NCI-H1048 (cell line): Measurements from ENCODE around the gene CLIC1.

Experiments
- DNase-seq: peaks from one replicate; lab custom pipeline; 2025; lab: John Stamatoyannopoulos, UW

The CLIC1 gene

GRCh38 chr6:31768363-31769257, 32.3 kb upstream of the CLIC1 start:
- DNase-seq = no peak

- DNase-seq = no peak
Observed at GRCh38 chr6:31767096-31767645, 30.8 kb upstream of the CLIC1 start.

DNA sequence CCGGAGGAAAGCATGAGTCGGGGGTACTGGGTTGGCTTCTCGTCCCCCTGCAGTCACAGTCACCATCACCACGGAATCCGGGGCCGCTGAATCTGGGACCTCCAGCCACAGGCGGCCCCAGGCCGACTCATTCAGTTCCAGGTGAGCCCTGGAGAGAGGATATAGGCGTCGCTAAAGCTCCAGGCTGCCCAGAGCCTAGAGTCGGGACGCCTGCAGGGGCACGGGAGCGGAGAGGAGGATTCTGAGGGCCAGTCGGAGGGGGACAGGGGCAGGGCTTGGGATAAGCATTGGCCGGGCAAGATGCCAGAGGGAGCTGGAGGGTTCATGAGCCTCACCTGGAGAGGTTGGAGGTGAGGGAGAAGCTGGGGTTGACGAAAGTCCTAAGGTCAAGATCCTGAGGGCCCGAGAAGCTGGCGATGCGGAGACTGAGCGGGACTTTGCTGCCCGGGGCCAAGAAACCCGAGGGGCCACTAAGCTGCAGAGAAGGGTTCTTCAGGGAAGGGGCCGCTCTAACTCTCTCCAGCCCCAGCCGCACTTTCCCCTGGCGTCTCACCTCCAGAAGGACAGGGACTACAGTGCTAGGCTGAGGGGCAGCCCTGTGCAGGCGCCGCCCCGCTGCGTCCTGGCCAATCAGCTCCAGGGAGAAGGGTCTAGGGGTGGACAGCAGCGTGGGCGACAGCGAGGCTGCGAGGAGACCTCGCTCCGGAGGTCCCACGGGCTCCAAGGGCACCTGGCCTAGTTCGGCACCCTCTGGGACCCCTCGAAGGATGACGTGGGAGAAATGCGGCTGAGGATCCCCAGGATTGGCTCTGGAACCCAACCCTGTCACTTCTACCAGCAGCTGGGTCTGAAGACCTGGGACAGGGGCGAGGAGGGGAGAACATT, 29.8 kb upstream of the CLIC1 start:
- DNase-seq = no peak

DNA sequence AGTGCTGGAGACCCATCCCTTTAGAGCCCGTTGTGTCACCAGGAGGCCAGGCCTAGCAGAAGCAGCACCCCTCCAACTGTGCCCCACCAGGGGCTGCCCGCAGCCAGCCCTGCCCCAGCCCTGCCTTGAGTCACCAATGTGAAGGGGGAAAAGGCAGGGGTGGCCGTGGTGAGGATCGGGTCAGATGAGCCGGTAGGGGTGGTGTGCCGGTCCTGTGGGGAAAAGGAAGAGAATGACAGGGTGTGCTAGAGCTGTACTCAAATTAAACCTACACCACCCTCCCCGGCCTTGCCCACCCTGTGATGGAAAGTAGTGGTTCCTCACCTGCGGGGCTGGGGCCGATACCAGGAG, 29.2 kb upstream of the CLIC1 start:
- no peak for DNase-seq

DNA sequence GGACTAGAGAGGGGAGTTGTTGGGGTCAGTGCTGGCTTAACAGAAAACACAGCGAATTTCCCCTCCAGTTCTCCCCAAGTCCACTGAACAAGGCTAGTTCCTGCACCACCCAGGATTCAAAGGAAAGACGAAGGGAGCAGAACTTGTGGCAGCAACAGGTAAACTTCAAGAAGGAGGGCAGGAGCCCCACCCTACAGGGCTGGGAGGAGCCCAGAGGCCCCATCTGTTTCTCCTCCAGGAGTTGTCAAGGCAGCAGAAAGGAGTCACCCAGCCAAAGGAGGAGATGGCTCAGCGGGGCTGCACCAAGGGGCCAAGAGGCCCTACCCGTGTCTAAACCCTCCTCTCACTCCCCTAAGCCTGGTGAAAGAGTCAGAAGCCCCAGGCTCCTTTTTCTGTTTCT, 27.9 kb upstream of the CLIC1 start:
- DNase-seq = no peak

DNA sequence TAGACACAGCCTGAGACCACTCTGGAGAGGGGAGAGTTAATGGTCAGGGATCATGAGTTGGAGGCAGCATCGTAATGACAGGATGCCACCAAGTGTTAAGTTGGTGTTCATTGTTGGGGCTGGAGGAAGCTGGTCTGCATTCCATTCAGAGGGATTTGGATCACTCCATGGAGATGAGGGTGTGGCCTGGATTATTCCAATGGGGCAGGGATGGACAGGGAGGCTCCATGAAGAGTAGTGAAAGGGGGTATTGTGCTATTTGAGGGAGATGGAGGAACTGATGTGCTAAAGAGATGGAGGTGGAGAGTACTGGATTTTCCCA, 27.2 kb upstream of the CLIC1 start:
- DNase-seq = no peak

GRCh38 chr6:31762878-31763618, 26.7 kb upstream of the CLIC1 start:
- no peak for DNase-seq

DNA sequence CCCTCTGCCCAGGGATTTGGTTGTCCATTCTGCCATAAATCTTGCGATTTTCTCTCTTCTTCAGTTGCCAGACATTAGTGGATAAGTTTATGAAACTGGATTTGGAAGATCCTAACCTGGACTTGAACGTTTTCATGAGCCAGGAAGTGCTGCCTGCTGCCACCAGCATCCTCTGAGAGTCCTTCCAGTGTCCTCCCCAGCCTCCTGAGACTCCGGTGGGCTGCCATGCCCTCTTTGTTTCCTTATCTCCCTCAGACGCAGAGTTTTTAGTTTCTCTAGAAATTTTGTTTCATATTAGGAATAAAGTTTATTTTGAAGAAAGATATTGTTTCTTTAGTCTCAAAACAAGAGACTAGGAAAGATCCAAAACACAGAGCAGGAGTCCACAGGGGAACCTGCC, 26.0 kb upstream of the CLIC1 start, which contains the start of gene SAPCD1:
SAPCD1 (plus strand) TSS at position 301 of the 400 bp plus-strand sequence. CDS start 399 bp downstream, outside the sequence.
- DNase-seq = no peak

- DNase-seq = no peak
Observed at GRCh38 chr6:31761343-31761742, 25.0 kb upstream of the CLIC1 start.

DNA sequence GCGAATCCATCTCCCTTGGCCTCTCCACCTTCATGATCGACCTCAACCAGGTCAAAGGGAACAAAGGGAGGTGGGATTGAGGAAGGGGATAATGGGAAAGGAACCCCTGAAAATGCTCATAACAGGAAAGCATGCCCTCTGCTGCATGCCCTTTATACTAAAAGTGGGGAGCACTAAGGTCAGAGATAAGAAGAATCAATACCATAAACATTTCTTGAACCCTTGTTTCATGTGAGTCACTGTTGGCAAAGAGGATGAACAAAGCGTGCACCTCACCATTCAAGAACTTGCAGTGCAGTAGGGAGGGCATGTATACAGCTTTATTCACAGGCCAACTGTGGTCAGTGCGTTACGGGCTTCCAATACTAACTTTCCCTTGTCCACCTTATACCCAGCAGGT, 24.5 kb upstream of the CLIC1 start:
- DNase-seq = no peak

- DNase-seq = no peak
Observed at GRCh38 chr6:31758281-31758680, 22.0 kb upstream of the CLIC1 start.

DNA sequence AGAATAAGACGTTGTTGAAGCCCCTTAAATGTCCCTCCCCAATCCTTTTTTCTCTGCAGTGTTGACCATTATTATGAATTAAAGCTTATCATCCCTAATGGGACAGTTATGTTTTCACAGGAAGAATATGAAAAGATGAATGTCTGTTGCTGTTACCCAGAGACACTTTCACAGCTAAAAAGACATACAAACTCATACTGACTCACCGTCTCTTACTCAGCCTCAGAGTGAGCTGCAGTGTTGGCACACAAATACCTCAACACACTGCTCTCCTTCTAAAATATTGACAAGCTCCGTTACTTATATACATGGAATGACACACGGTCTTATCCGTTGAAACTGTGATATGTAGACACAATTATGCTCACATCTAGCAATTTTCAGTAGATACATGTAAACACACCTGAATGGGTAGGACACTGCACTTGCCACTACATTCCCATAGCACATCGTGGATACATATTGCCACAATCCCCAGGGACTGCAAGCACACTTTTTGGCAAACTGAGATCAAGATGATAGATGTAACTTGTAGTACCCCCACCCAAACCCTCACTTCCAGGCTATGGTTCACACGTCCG, 16.5 kb upstream of the CLIC1 start:
- DNase-seq = no peak

DNA sequence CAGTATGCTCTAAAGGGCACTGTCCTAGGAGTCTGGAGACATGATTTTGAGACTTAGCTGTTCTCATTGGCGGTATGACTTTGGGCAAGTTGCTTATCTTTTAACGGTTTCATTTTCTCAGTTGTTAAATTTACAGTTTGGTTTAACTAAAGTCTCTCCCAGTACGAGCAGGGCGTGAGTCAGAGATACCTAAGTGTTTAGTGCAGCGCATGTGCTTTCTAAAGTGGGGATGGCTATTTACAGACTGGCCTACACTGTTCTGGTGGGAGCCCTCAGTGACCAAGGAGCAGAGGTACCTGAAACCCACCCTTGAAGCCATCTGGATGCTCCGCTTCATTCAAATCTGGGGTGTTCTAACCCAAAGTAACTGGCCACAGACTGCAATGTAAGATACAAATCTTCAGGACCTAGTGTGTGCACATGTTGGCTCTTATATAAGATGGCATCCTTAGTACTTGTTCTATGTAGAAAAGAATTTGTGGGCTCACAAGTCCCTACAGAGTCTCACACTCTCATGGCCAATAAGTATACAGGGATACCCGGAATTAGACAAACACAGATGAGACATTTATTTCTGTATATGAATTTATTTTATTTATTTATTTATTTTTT, 14.2 kb upstream of the CLIC1 start:
- no peak for DNase-seq

DNA sequence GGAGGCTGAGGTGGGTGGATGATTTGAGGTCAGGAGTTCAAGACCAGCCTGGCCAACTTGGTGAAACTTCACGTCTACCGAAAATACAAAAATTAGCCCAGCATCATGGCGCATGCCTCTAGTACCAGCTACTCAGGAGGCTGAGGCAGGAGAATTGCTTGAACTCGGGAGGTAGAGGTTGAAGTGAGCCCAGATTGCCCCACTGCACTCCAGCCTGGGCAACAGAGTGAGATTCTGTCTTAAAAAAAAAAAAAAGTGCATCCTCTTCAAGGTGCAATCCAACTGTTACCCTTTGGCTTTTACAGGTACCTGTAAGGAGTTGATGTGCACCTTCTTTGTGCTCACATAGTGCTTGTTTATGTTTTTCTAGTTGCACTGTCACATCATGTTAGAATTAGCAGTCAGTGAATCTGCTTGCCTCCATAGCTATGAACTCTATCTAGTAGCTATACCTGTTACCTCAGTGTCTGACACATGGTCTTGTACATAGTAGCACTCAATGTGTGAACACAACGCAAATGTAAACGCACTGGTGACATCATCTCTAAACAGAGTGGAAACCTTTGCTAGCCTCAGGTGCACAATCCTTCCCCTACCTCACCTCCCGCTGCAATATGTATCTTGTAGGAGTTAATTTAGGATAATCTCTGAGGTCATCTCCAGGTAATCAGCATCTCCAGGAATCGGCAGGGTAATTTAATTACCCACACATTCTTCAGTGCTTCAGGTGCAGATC, 13.1 kb upstream of the CLIC1 start:
- no peak for DNase-seq

GRCh38 chr6:31744422-31744821, 8.1 kb upstream of the CLIC1 start:
- DNase-seq = no peak

- no peak for DNase-seq
Observed at GRCh38 chr6:31742894-31743293, 6.6 kb upstream of the CLIC1 start.

DNA sequence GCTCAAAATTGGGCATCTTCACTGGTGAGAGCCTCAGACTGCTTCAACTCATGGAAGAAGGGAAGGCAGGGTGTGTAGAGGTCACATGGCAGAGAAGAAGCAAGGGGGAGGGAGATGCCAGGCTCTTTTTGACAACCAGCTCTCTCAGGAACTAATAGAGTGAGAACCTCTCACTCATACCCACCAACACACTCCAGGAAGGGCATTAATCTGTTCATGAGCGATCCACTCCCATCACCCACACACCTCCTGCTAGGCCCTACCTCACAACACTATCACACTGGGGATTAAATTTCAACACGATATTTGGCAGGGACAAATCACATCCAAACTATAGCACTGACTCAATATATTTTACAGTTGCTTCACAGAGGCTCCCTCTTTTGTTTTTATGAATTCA, 5.5 kb upstream of the CLIC1 start:
- no peak for DNase-seq

GRCh38 chr6:31740397-31741223, 4.3 kb upstream of the CLIC1 start:
- DNase-seq = no peak

DNA sequence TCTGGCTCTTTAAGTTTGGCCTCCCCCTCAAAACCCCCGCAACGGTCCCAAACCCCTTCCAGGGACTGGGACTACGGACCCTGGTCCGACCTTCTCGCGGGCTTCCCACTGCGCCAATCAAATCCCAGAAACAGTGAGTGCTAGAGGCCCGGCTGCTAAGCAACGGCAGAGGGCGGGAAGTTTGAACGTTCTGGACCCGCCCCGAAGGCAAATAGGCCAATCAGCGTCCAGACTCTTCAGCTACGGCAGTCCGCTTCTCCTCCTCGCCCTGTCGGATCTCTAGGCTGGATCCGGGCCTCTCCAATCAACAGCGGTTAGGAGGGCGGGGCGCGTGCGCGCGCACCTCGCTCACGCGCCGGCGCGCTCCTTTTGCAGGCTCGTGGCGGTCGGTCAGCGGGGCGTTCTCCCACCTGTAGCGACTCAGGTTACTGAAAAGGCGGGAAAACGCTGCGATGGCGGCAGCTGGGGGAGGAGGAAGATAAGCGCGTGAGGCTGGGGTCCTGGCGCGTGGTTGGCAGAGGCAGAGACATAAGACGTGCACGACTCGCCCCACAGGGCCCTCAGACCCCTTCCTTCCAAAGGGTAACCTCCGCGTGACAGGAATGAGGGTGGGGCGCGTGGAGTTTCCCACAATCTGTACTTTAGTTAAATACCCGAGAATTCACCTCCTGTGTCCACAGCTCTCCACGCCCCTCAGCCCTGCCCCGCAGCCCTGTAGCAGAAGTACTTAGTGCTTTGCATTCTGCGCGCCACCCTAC, 3.5 kb upstream of the CLIC1 start, which contains the start of gene MSH5:
MSH5 (plus strand) TSS at position 367 of the 758 bp plus-strand sequence. CDS start 462 bp downstream, outside the sequence.
- peak; percentile 98 for DNase-seq
